GM23248 (cell line): ENCODE data around the gene RNF157. TPM values are rescaled to one million over a fixed set of nuclear protein-coding genes. Genes with fewer than 3 reads are reported as not detected.
"Not testable (repeated sequence)": the region's sequence is repeated elsewhere in the genome, so short reads cannot be mapped to it uniquely, and the experiment has no call there.

Source experiments
- DNase-seq: peaks from one replicate; pipeline ENCODE4 v3.0.0-alpha.2; 2015
- H2AFZ ChIP-seq: fragments of 200-600 bp; sonication (generic); 2 replicates; pipeline ENCODE4 v1.6.1; 2016; ENCODE audit warnings: antibody characterized with exemption
- H3F3A ChIP-seq: fragments of 200-600 bp; sonication (generic); 2 replicates; pipeline ENCODE4 v1.6.1; 2016; ENCODE audit warnings: mild to moderate bottlenecking, antibody characterized with exemption, mixed run types; ENCODE audit not compliant: insufficient read depth
- H3K27ac ChIP-seq: fragments of 200-600 bp; sonication (generic); 2 replicates; pipeline ENCODE4 v1.5.1; 2016; ENCODE audit warnings: mild to moderate bottlenecking
- H3K27me3 ChIP-seq: fragments of 200-600 bp; sonication (generic); replicated peaks from 2 replicates; pipeline ENCODE4 v1.6.1; 2016; ENCODE audit warnings: mild to moderate bottlenecking; ENCODE audit not compliant: insufficient read depth
- H3K36me3 ChIP-seq: fragments of 200-600 bp; sonication (generic); 2 replicates; pipeline ENCODE4 v1.6.1; 2016; ENCODE audit warnings: low read depth, mild to moderate bottlenecking
- H3K4me1 ChIP-seq: fragments of 200-600 bp; sonication (generic); 2 replicates; pipeline ENCODE4 v1.6.1; 2016; ENCODE audit warnings: mild to moderate bottlenecking; ENCODE audit not compliant: insufficient read depth
- H3K4me2 ChIP-seq: fragments of 200-600 bp; sonication (generic); one replicate; pipeline ENCODE4 v1.6.1; 2016; ENCODE audit warnings: mild to moderate bottlenecking; ENCODE audit not compliant: unreplicated experiment
- H3K4me3 ChIP-seq: fragments of 200-600 bp; sonication (generic); 2 replicates; pipeline ENCODE4 v1.5.1; 2016; ENCODE audit warnings: mild to moderate bottlenecking
- H3K79me2 ChIP-seq: fragments of 200-600 bp; sonication (generic); 2 replicates; pipeline ENCODE4 v1.6.1; 2016; ENCODE audit warnings: mild to moderate bottlenecking; ENCODE audit not compliant: insufficient read depth
- H3K9ac ChIP-seq: fragments of 200-600 bp; sonication (generic); 2 replicates; pipeline ENCODE4 v1.6.1; 2016; ENCODE audit warnings: mild to moderate bottlenecking
- H3K9me2 ChIP-seq: fragments of 200-600 bp; sonication (generic); 2 replicates; pipeline ENCODE4 v1.6.1; 2016; ENCODE audit warnings: mixed run types, mild to moderate bottlenecking, moderate library complexity; ENCODE audit not compliant: insufficient read depth
- H3K9me3 ChIP-seq: fragments of 200-600 bp; sonication (generic); one replicate; pipeline ENCODE4 v1.6.1; 2017; ENCODE audit warnings: low read depth
- H4K20me1 ChIP-seq: fragments of 200-600 bp; sonication (generic); 2 replicates; pipeline ENCODE4 v1.6.0; 2016; ENCODE audit not compliant: insufficient read depth
- EZH2 ChIP-seq: fragments of 200-600 bp; sonication (generic); IDR thresholded peaks from 2 replicates; pipeline ENCODE4 v1.6.1; 2018; ENCODE audit warnings: antibody characterized with exemption, mild to moderate bottlenecking; ENCODE audit not compliant: insufficient read depth, poor library complexity, severe bottlenecking
- EZH2phosphoT487 ChIP-seq: fragments of 200-600 bp; sonication (generic); IDR thresholded peaks from 2 replicates; pipeline ENCODE4 v1.6.1; 2018; ENCODE audit warnings: antibody characterized with exemption, moderate library complexity, mild to moderate bottlenecking, low read depth; ENCODE audit not compliant: insufficient read depth
- WGBS, 2 experiments: methylation state at CpG; one replicate each; pipeline ENCODE4 v1.1.6; 2015 to 2017; ENCODE audit warnings: low lambda C conversion rate in 2 of 2, low coverage in 1 of 2; ENCODE audit errors: missing lambda C conversion rate in 2 of 2; 5-methylcytosine and 5-hydroxymethylcytosine counted together
- in situ Hi-C: fragments of 300-500 bp; cut with MboI; formaldehyde crosslinking; loops from 2 replicates; pipeline ENCODE4 v1.15.0; 2020
- polyA plus RNA-seq: library from polyadenylated mRNA; unstranded; fragments of >200 nt; fragmentation: Nextera tagmentation; extraction: Ambion mirVana; gene quantifications from 2 replicates; pipeline ENCODE4 v1.2.1, GENCODE V29; 2016
- total RNA-seq: library from RNA; depleted of rRNA; stranded (reverse); fragments of >200 nt; shearing (Covaris generic); gene quantifications from 2 replicates; pipeline ENCODE4 v1.2.3, GENCODE V29; 2014

RNF157 gene
- total and polyA plus RNA-seq, 2 experiments from 2014 or later: 0.31 to 4.0 TPM

DNA sequence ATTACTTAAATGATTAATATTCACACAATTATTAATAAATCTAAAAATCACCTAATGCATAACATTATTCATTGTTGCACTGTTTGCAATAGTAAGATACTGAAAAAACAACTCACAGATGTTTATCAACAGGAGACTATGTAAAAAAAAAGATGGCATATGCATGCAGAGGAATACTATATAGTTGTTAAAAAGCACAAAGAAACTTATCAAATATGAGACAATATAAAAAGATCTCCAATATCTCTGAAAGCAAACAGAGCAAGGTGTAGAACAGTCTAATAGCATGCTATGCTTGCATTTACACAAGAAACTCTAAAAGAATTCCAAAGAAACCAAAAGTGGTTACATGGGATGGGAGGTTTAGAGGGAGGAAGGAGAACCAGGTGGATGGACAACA, 3.7 kb downstream of the RNF157 start:
- Histone ChIP-seq H3K79me2 (no peaks in the 10 kb centered on the region), H4K20me1 (no peaks in the 10 kb centered on the region), H3K27me3 (peaks cover 24% of the 10 kb centered on the region), H3K9me3 (no peaks in the 10 kb centered on the region), H3K4me3 (no peak overlapping the region), H3K36me3 (no peaks in the 10 kb centered on the region), H2AFZ (no peak overlapping the region), H3K9me2 (no peaks in the 10 kb centered on the region), H3K27ac (no peak overlapping the region), H3F3A (peaks cover 23% of the 10 kb centered on the region), H3K4me1 (peaks cover 10% of the 10 kb centered on the region; the same call in 1 of the 2 replicates), H3K9ac (no peak overlapping the region), H3K4me2 (no peak overlapping the region)
- DNase-seq: no peak
- in situ Hi-C loops: no loop called here
- no peak for TF ChIP-seq EZH2
- no peak for TF ChIP-seq EZH2phosphoT487

DNA sequence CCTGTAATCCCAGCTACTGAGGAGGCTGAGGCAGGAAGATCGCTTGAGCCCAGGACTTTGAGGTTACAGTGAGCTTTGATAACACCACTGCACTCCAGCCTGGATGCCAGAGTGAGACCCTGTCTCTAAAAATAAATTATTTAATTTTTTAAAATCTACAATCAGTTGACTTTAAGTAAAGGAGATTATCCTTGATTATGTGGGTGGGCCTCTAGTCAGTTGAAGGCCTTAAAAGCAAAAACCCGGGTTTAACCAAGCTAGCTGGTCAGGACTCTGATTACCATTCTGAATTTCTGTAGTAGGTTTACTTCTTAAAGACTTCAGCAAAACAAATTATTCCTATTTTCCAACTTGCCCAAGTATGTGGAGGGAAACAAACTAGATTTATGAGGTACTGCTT, 4.4 kb downstream of the RNF157 start:
- Histone ChIP-seq H2AFZ (no peak overlapping the region), H3K79me2 (no peaks in the 10 kb centered on the region), H3F3A (peaks cover 24% of the 10 kb centered on the region), H3K9me3 (no peaks in the 10 kb centered on the region), H4K20me1 (no peaks in the 10 kb centered on the region), H3K27me3 (peaks cover 17% of the 10 kb centered on the region), H3K27ac (no peak overlapping the region), H3K4me2 (no peak overlapping the region), H3K9me2 (no peaks in the 10 kb centered on the region), H3K9ac (no peak overlapping the region), H3K36me3 (no peaks in the 10 kb centered on the region), H3K4me3 (no peak overlapping the region), H3K4me1 (peaks cover 10% of the 10 kb centered on the region; the same call in 1 of the 2 replicates)
- no peak for DNase-seq
- WGBS, 2 experiments: 87 to 88% methylated on average over 2 of the region's 2 CpGs
- in situ Hi-C loops: no loop called here
- TF ChIP-seq EZH2: no peak
- no peak for TF ChIP-seq EZH2phosphoT487

DNA sequence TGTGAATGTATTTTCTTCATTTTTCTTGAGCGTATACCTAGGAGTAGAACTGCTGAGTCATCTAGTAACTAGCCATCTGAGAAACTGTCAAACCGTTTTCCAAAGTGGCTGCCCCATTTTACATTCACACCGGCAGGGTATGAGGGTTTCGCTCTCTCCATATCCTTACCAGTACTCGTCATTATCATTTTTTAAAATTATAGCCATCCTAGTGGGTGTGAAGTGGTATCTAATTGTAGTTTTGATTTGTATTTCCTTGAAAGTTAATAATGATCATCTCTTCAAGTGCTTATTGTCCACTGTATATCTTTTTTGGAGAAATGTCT, 6.0 kb downstream of the RNF157 start:
- Histone ChIP-seq H3F3A (peaks cover 24% of the 10 kb centered on the region), H2AFZ (no peak overlapping the region), H3K27me3 (peaks cover 11% of the 10 kb centered on the region), H3K36me3 (no peaks in the 10 kb centered on the region), H3K9me3 (no peaks in the 10 kb centered on the region), H3K4me1 (peaks cover 10% of the 10 kb centered on the region; the same call in 1 of the 2 replicates), H3K9ac (no peak overlapping the region), H3K4me2 (no peak overlapping the region), H3K9me2 (no peaks in the 10 kb centered on the region), H3K79me2 (no peaks in the 10 kb centered on the region), H3K27ac (no peak overlapping the region), H4K20me1 (no peaks in the 10 kb centered on the region), H3K4me3 (no peak overlapping the region)
- no peak for DNase-seq
- TF ChIP-seq EZH2: no peak
- no peak for TF ChIP-seq EZH2phosphoT487
- 86 to 88% methylated on average over 5 of the region's 5 CpGs for WGBS, 2 experiments
- in situ Hi-C loops: no loop called here

DNA sequence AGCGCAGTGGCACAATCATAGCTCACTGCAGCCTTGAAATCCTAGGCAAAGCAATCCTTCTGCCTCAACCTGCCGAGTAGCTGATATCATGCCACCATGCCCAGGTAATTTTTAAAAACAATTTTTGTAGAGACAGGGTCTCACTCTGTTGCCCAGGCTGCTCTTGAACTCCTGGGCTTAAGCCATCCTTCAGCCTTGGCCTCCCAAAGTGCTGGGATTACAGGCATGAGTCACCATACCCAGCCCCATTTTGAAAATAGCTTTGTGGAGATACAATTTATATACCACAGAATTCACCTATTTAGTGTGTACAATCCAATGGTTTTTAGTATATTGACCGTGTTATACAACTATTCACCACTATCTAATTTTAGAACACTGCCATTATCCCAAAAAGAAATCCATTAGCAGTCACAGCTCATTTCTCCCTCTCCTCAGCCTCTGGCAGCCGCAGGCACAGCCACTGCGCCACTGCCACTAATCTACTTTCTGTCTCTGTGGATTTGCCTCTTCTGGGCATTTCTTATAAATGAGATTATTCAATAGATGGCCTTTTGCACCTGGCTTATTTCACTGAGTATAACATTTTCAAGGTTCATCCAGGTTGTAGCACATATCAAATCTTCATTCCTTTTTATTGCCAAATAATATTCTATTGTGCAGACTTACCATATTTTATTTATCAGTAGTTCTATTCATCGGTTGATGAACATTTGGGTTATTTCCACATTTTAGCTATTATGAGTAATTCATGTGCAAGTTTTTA, 6.5 kb downstream of the RNF157 start:
- TF ChIP-seq EZH2phosphoT487: no peak
- no peak for TF ChIP-seq EZH2
- DNase-seq: no peak
- no peaks in the 10 kb centered on the region for H3K79me2 ChIP-seq
- H3K9me2 ChIP-seq: no peaks in the 10 kb centered on the region
- in situ Hi-C loops: no loop called here
- peaks cover 6% of the 10 kb centered on the region for H3K27me3 ChIP-seq
- no peaks in the 10 kb centered on the region for H4K20me1 ChIP-seq
- H2AFZ ChIP-seq: no peak overlapping the region
- no peak overlapping the region for H3K4me2 ChIP-seq
- H3K4me3 ChIP-seq: no peak overlapping the region
- peaks cover 10% of the 10 kb centered on the region; the same call in 1 of the 2 replicates for H3K4me1 ChIP-seq
- no peaks in the 10 kb centered on the region for H3K36me3 ChIP-seq
- H3K9ac ChIP-seq: no peak overlapping the region
- peaks cover 23% of the 10 kb centered on the region for H3F3A ChIP-seq
- WGBS, 2 experiments: 96 to 98% methylated on average over 6 of the region's 6 CpGs
- H3K9me3 ChIP-seq: no peaks in the 10 kb centered on the region
- no peak overlapping the region for H3K27ac ChIP-seq

DNA sequence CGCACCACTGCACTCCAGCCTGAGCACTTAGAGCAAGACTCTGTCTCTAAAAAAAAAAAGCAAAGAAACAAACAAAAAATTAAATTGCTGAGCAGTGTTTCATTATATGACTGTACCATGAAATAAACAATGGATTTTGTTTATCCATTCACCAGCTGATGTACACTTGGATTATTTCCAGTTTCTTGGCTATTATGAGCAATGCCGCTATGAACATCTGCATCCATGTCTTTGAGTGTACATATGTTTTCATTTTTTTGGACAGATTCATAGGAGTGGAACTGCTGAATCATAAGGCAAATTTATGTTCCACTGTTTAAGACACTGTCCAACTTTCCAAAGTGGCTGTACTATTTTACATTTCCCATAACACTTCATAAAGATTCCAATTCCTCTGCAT, 8.0 kb downstream of the RNF157 start:
- no peak overlapping the region for H3K9ac ChIP-seq
- H4K20me1 ChIP-seq: no peaks in the 10 kb centered on the region
- peaks cover 16% of the 10 kb centered on the region for H3F3A ChIP-seq
- no peaks in the 10 kb centered on the region for H3K79me2 ChIP-seq
- H3K4me3 ChIP-seq: no peak overlapping the region
- H3K4me1 ChIP-seq: peaks cover 10% of the 10 kb centered on the region; the same call in 1 of the 2 replicates
- in situ Hi-C loops: no loop called here
- H2AFZ ChIP-seq: no peak overlapping the region
- no peaks in the 10 kb centered on the region for H3K36me3 ChIP-seq
- peak; percentile 95 for DNase-seq
- 0 to 6% methylated on average over 2 of the region's 2 CpGs for WGBS, 2 experiments
- no peak overlapping the region for H3K4me2 ChIP-seq
- H3K27me3 ChIP-seq: no peaks in the 10 kb centered on the region
- peak overlapping the region; percentile 44 for H3K27ac ChIP-seq
- TF ChIP-seq EZH2phosphoT487 (no peak), EZH2 (no peak)
- no peaks in the 10 kb centered on the region for H3K9me2 ChIP-seq
- no peaks in the 10 kb centered on the region for H3K9me3 ChIP-seq

DNA sequence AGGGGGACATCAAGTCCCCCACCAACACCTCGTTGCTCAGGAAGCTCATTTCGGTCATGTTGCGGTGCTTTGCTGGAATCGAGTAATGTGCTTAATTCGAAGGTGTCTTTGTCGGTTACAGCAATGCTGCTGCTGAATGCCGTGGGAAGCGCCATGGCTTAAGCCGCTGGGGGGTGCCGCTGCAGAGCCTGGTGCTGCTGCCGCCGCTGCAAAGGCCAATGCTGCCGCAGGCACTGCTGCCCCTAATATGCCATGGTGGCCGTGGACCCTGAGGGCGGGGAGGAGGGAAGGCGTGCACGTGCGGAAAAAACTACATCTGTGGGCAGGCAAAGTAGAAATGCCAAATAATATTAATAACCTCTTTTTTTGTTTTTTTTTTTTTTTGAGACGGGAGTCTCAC, 13.5 kb downstream of the RNF157 start:
- not testable (repeated sequence) for H3K9me3 ChIP-seq

DNA sequence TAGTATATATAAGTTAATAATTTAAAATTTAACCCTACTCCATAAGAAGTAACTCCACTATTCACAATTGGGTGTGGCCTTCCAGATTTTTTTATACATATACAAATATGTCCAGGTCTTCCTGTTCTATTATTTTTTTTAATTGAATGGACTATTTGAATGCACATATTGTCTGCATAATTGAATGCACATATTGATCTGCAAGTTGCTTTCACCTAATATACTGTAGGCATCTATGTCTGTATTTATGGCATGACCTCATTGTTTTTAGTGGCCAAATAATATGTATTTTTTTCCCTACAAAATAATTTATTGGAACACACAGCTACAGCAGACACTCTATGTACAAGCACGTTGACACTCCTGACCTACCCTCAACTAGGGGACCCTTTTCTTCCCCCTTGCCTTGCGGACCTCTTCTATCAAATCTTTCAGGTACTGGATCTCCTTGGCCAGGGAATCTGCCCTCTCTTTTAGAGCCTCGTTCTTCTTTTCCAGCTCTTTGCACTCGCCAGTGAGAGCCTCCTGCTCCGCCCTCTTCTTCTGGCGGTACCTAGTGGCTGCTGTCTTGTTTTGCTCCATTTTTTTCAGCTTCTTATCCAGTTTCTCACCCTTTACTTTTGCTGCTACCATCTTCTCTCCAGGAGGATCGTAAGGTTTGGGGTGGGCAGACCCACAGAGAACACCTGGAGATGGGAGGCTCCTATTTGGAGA, 14.8 kb downstream of the RNF157 start:
- H3K27ac ChIP-seq, in situ Hi-C loops, DNase-seq, H3K4me3 ChIP-seq, H4K20me1 ChIP-seq, H3K4me2 ChIP-seq, H3K79me2 ChIP-seq, H3K36me3 ChIP-seq, H3K27me3 ChIP-seq, H3K4me1 ChIP-seq, H2AFZ ChIP-seq, H3K9me2 ChIP-seq, H3F3A ChIP-seq, H3K9me3 ChIP-seq, H3K9ac ChIP-seq: not testable (repeated sequence)
- WGBS, 2 experiments: 56 to 60% methylated on average over 7 of the region's 7 CpGs

More for the DNA sequence above, 13.5 kb downstream of the RNF157 start:
- H3K4me1 ChIP-seq, H3F3A ChIP-seq, H3K9ac ChIP-seq, H2AFZ ChIP-seq, H3K4me2 ChIP-seq, H3K4me3 ChIP-seq, DNase-seq, in situ Hi-C loops, H3K36me3 ChIP-seq, H4K20me1 ChIP-seq, H3K27ac ChIP-seq, H3K79me2 ChIP-seq, H3K9me2 ChIP-seq, H3K27me3 ChIP-seq: not testable (repeated sequence)
- WGBS, 2 experiments: 95% methylated on average over 19 of the region's 19 CpGs
